ENCODE data around the gene PRPS2. TPM values are rescaled to one million over a fixed set of nuclear protein-coding genes. Genes with fewer than 3 reads are reported as not detected.

PRPS2 gene
- total RNA-seq, 1 experiment from 2014 or later = 45.1 TPM

- POLR2A ChIA-PET = interaction anchor here (0.9 kb wide), 1 partner anchor 30 kb away, joined by 3 read pairs; no protein-coding TSS in a partner anchor
- intact Hi-C loops (cut with micrococcal nuclease) = no loop called here
- Mint-ChIP-seq H3K36me3 (ENCODE audit: insufficient read depth, unreplicated experiment) (peaks cover 34% of the 10 kb centered on the region), H3K27ac (ENCODE audit: low read depth, unreplicated experiment) (no peak overlapping the region), H3K4me1 (ENCODE audit: insufficient read depth, unreplicated experiment) (no peaks in the 10 kb centered on the region), H3K9me3 (ENCODE audit: unreplicated experiment) (no peaks in the 10 kb centered on the region), H3K4me3 (ENCODE audit: unreplicated experiment) (no peak overlapping the region), H3K27me3 (ENCODE audit: insufficient read depth, unreplicated experiment) (peaks cover 53% of the 10 kb centered on the region)
- no peak for DNase-seq (ENCODE audit: unreplicated experiment)
- BruUV-seq (replicated peaks) = no TSS peak
- CTCF ChIA-PET = interaction anchor here (1.4 kb wide), 1 partner anchor 12 kb away, joined by 3 read pairs; no protein-coding TSS in a partner anchor
- no peak for TF ChIP-seq CTCF (IDR thresholded peaks at IDR 0.05; ENCODE audit: unreplicated experiment)
Observed at GRCh38 chrX:12825801-12826200, 34.6 kb downstream of the PRPS2 start.

- no TSS peak for BruUV-seq (replicated peaks)
- POLR2A ChIA-PET = no interaction called here
- H3K9me3 Mint-ChIP-seq (ENCODE audit: unreplicated experiment) = no peaks in the 10 kb centered on the region
- CTCF ChIA-PET = no interaction called here
- H3K27me3 Mint-ChIP-seq (ENCODE audit: insufficient read depth, unreplicated experiment) = peaks cover 61% of the 10 kb centered on the region
- DNase-seq (ENCODE audit: unreplicated experiment) = no peak
- H3K4me1 Mint-ChIP-seq (ENCODE audit: insufficient read depth, unreplicated experiment) = no peaks in the 10 kb centered on the region
- TF ChIP-seq CTCF (IDR thresholded peaks at IDR 0.05; ENCODE audit: unreplicated experiment) = no peak
- H3K36me3 Mint-ChIP-seq (ENCODE audit: insufficient read depth, unreplicated experiment) = no peaks in the 10 kb centered on the region
- intact Hi-C loops (cut with micrococcal nuclease) = no loop called here
- no peak overlapping the region for H3K27ac Mint-ChIP-seq (ENCODE audit: low read depth, unreplicated experiment)
- no peak overlapping the region for H3K4me3 Mint-ChIP-seq (ENCODE audit: unreplicated experiment)
Observed at GRCh38 chrX:12843061-12843667, 52.0 kb downstream of the PRPS2 start.

- Mint-ChIP-seq H3K9me3 (ENCODE audit: unreplicated experiment) (no peaks in the 10 kb centered on the region), H3K36me3 (ENCODE audit: insufficient read depth, unreplicated experiment) (no peaks in the 10 kb centered on the region), H3K27ac (ENCODE audit: low read depth, unreplicated experiment) (no peak overlapping the region), H3K4me1 (ENCODE audit: insufficient read depth, unreplicated experiment) (no peaks in the 10 kb centered on the region), H3K27me3 (ENCODE audit: insufficient read depth, unreplicated experiment) (peaks cover 61% of the 10 kb centered on the region), H3K4me3 (ENCODE audit: unreplicated experiment) (no peak overlapping the region)
- intact Hi-C loops (cut with micrococcal nuclease) = no loop called here
- DNase-seq (ENCODE audit: unreplicated experiment) = no peak
- CTCF ChIA-PET = no interaction called here
- POLR2A ChIA-PET = interaction anchor here (0.7 kb wide), 1 partner anchor 23 kb away, joined by 3 read pairs; no protein-coding TSS in a partner anchor
- no peak for TF ChIP-seq CTCF (IDR thresholded peaks at IDR 0.05; ENCODE audit: unreplicated experiment)
- no TSS peak for BruUV-seq (replicated peaks)
Observed at GRCh38 chrX:12843668-12844279, 52.6 kb downstream of the PRPS2 start.

GRCh38 chrX:12844319-12844718 lies 53.1 kb downstream of the PRPS2 start:
- no peak for TF ChIP-seq CTCF (IDR thresholded peaks at IDR 0.05; ENCODE audit: unreplicated experiment)
- Mint-ChIP-seq H3K9me3 (ENCODE audit: unreplicated experiment) (no peaks in the 10 kb centered on the region), H3K27ac (ENCODE audit: low read depth, unreplicated experiment) (no peak overlapping the region), H3K36me3 (ENCODE audit: insufficient read depth, unreplicated experiment) (no peaks in the 10 kb centered on the region), H3K27me3 (ENCODE audit: insufficient read depth, unreplicated experiment) (peaks cover 61% of the 10 kb centered on the region), H3K4me1 (ENCODE audit: insufficient read depth, unreplicated experiment) (no peaks in the 10 kb centered on the region), H3K4me3 (ENCODE audit: unreplicated experiment) (no peak overlapping the region)
- POLR2A ChIA-PET = interaction anchor here (0.7 kb wide), 1 partner anchor 24 kb away, joined by 3 read pairs; no protein-coding TSS in a partner anchor
- no peak for DNase-seq (ENCODE audit: unreplicated experiment)
- no TSS peak for BruUV-seq (replicated peaks)
- intact Hi-C loops (cut with micrococcal nuclease) = no loop called here
- CTCF ChIA-PET = no interaction called here
